B cell (primary cell): Measurements from ENCODE around the gene DROSHA. TPM values are rescaled to one million over a fixed set of nuclear protein-coding genes. Genes with fewer than 3 reads are reported as not detected.

Experiments
- ATAC-seq: fragments of 200-7000 bp; cut with Tn5 transposase; one replicate; pipeline ENCODE4 v1.10.0; 2021; ENCODE audit warnings: low read depth, mild to moderate bottlenecking, moderate number of reproducible peaks, moderate library complexity
- CTCF ChIA-PET: fragments of 350-600 bp; sonication (Branson Sonifier 250); formaldehyde crosslinking; loops from one replicate; lab custom pipeline; 2021; ENCODE audit warnings: antibody characterized with exemption, inconsistent platforms; lab: Charles Lee
- POLR2A ChIA-PET: fragments of 350-600 bp; sonication (Branson Sonifier 250); formaldehyde crosslinking; loops from one replicate; lab custom pipeline; 2021; ENCODE audit warnings: antibody characterized with exemption; lab: Charles Lee
- DNase-seq: peaks from one replicate; pipeline ENCODE4 v3.0.0; 2013
- H2AFZ ChIP-seq: 2 replicates; pipeline ENCODE4 v1.6.1; 2012; ENCODE audit warnings: mild to moderate bottlenecking, low read depth, low read length; ENCODE audit not compliant: insufficient read depth, poor library complexity, severe bottlenecking
- H3K27ac ChIP-seq, 2 donors: 1 replicate in 1 of 2; 2 replicates in 1 of 2; pipeline ENCODE4 v1.5.1; 2012 to 2013; ENCODE audit warnings: low read length in 2 of 2, mild to moderate bottlenecking in 2 of 2, moderate library complexity in 1 of 2
- H3K27me3 ChIP-seq, 4 experiments: fragments of 200-600 bp in 1 of 4; sonication (generic) in 1 of 4; replicated peaks in 1 of 4; 1 replicate in 2 of 4; 2 replicates in 2 of 4; pipeline versions ENCODE4 v1.6.1 to v1.7.0; 2013 to 2016; ENCODE audit warnings: low read length in 3 of 4, mild to moderate bottlenecking in 2 of 4, mixed read lengths in 1 of 4, moderate library complexity in 1 of 4; ENCODE audit not compliant: insufficient read depth in 4 of 4, control insufficient read depth in 3 of 4; ENCODE audit errors: control extremely low read depth in 1 of 4
- H3K36me3 ChIP-seq, 2 experiments: replicated peaks in 1 of 2; 1 replicate in 1 of 2; 2 replicates in 1 of 2; pipeline versions ENCODE4 v1.6.1 to v1.7.1; 2013; ENCODE audit warnings: low read length in 1 of 2; ENCODE audit not compliant: insufficient read depth in 2 of 2, control insufficient read depth in 1 of 2; ENCODE audit errors: control extremely low read depth in 1 of 2, extremely low read depth in 1 of 2
- H3K4me1 ChIP-seq, 2 donors: fragments of 200-600 bp in 1 of 2; sonication (generic) in 1 of 2; 1 replicate in 1 of 2; 2 replicates in 1 of 2; pipeline versions ENCODE4 v1.5.1 to v1.6.1; 2013 to 2017; ENCODE audit warnings: low read length in 2 of 2; ENCODE audit not compliant: control insufficient read depth in 2 of 2, insufficient read depth in 2 of 2
- H3K4me2 ChIP-seq: replicated peaks from 2 replicates; pipeline ENCODE3; 2012; ENCODE audit warnings: mild to moderate bottlenecking, low read depth, low read length; ENCODE audit not compliant: poor library complexity, severe bottlenecking
- H3K4me3 ChIP-seq, 5 experiments: fragments of 200-600 bp in 1 of 5; sonication (generic) in 1 of 5; 1 replicate in 3 of 5; 2 replicates in 2 of 5; pipeline versions ENCODE4 v1.5.1 to v1.7.0; 2011 to 2016; ENCODE audit warnings: low read length in 4 of 5, mild to moderate bottlenecking in 4 of 5, low read depth in 2 of 5, control low read depth in 1 of 5, moderate library complexity in 1 of 5; ENCODE audit not compliant: insufficient read depth in 1 of 5; ENCODE audit errors: control extremely low read depth in 1 of 5, extremely low read depth in 1 of 5
- H3K79me2 ChIP-seq: fragments of 200-600 bp; sonication (generic); one replicate; pipeline ENCODE4 v1.6.0; 2016; ENCODE audit warnings: low read length; ENCODE audit not compliant: control insufficient read depth, insufficient read depth
- H3K9ac ChIP-seq: fragments of 200-600 bp; sonication (generic); 2 replicates; pipeline ENCODE4 v1.6.1; 2017; ENCODE audit warnings: mild to moderate bottlenecking, low read length, moderate library complexity
- H3K9me3 ChIP-seq, 3 donors: one replicate each; pipeline versions ENCODE4 v1.6.1 to v1.7.1; 2013; ENCODE audit warnings: low read length in 2 of 3; ENCODE audit not compliant: control insufficient read depth in 2 of 3, insufficient read depth in 1 of 3; ENCODE audit errors: control extremely low read depth in 1 of 3
- H4K20me1 ChIP-seq: 2 replicates; pipeline ENCODE4 v1.6.0; 2012; ENCODE audit warnings: mild to moderate bottlenecking, low read length; ENCODE audit not compliant: insufficient read depth, control insufficient read depth, poor library complexity, severe bottlenecking
- H3K27ac Mint-ChIP-seq: one replicate; pipeline ENCODE4 v1.8.0; 2021; ENCODE audit warnings: mixed read lengths
- H3K27me3 Mint-ChIP-seq: one replicate; pipeline ENCODE4 v1.8.0; 2021; ENCODE audit warnings: mixed read lengths
- H3K4me1 Mint-ChIP-seq: one replicate; pipeline ENCODE4 v1.8.0; 2021; ENCODE audit warnings: mixed read lengths
- H3K4me3 Mint-ChIP-seq: one replicate; pipeline ENCODE4 v1.8.0; 2021; ENCODE audit warnings: mixed read lengths
- H3K9me3 Mint-ChIP-seq: one replicate; pipeline ENCODE4 v1.8.0; 2022; ENCODE audit warnings: mixed read lengths; ENCODE audit not compliant: insufficient read depth
- EZH2 ChIP-seq: IDR thresholded peaks from 2 replicates; pipeline ENCODE4 v1.6.1; 2012; ENCODE audit warnings: borderline replicate concordance, low read depth, mild to moderate bottlenecking, moderate library complexity, low read length; ENCODE audit not compliant: insufficient read depth, poor library complexity, severe bottlenecking
- WGBS: methylation state at CpG from one replicate; pipeline ENCODE4 v1.1.5; 2013; ENCODE audit warnings: missing lambda C conversion rate; ENCODE audit not compliant: insufficient coverage; 5-methylcytosine and 5-hydroxymethylcytosine counted together
- intact Hi-C: fragments of 100-400 bp; cut with micrococcal nuclease; formaldehyde crosslinking; loops from one replicate; pipeline ENCODE4 v1.10.0; 2022
- polyA plus RNA-seq: library from polyadenylated mRNA; depleted of rRNA; stranded (reverse); fragments of >200 nt; gene quantifications from 2 replicates; pipeline ENCODE4 v1.2.3, GENCODE V29; 2012
- total RNA-seq, 2 donors: library from RNA; stranded (reverse); fragments of 120-200 nt in 1 of 2; gene quantifications; 1 replicate in 1 of 2; 2 replicates in 1 of 2; pipeline versions ENCODE4 v1.2.3 to v1.2.4, GENCODE V29; 2013 to 2022
- TF ChIP-seq, protein P1 (sequence below): fragments of 200-600 bp; IDR thresholded peaks from one replicate; pipeline ENCODE4 v1.8.0; 2022; ENCODE audit warnings: antibody characterized with exemption, mild to moderate bottlenecking

DROSHA gene
- total and polyA plus RNA-seq, 2 donors (not counting 1 experiment from before 2014, with no cell fraction given), result 31.2 to 62.4 TPM

DNA sequence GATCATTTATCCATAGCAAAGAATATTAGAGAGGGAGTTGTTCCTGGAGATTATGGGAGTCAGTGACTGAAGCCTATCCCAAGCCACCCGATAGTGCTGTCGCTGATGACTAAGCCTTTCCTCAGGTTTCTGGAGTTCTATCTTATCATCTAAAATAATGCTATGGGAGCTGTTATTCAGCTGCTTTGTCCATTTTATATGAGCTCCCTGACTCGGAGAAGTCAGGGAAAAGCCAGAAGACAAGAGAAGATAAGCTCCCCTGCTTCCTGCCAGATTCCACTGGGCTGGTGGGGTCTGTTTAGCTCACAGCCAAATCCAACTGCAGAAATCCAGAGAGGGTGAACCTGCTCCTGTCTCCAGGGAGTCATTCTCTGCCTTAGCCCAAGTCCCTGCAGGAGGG, 148.2 kb downstream of the DROSHA start:
- Histone ChIP-seq H3K36me3 (no peaks in the 10 kb centered on the region), H3K4me3 (no peak overlapping the region), H3K79me2 (no peaks in the 10 kb centered on the region), H3K27me3 (peaks cover 0 to 3% (median 1%) of the 10 kb centered on the region in 4 experiments), H3K9me3 (peaks cover 0 to 7% (median 0%) of the 10 kb centered on the region in 3 donors), H3K27ac (no peak overlapping the region), H3K4me1 (no peaks in the 10 kb centered on the region), H4K20me1 (no peaks in the 10 kb centered on the region), H3K4me2 (no peak overlapping the region), H3K9ac (no peak overlapping the region), H2AFZ (no peak overlapping the region)
- no peak for TF ChIP-seq EZH2
- TF ChIP-seq, protein P1, sequence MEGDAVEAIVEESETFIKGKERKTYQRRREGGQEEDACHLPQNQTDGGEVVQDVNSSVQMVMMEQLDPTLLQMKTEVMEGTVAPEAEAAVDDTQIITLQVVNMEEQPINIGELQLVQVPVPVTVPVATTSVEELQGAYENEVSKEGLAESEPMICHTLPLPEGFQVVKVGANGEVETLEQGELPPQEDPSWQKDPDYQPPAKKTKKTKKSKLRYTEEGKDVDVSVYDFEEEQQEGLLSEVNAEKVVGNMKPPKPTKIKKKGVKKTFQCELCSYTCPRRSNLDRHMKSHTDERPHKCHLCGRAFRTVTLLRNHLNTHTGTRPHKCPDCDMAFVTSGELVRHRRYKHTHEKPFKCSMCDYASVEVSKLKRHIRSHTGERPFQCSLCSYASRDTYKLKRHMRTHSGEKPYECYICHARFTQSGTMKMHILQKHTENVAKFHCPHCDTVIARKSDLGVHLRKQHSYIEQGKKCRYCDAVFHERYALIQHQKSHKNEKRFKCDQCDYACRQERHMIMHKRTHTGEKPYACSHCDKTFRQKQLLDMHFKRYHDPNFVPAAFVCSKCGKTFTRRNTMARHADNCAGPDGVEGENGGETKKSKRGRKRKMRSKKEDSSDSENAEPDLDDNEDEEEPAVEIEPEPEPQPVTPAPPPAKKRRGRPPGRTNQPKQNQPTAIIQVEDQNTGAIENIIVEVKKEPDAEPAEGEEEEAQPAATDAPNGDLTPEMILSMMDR, result no peak
- DNase-seq (no peak), ATAC-seq (no peak)
- Mint-ChIP-seq H3K4me1 (no peaks in the 10 kb centered on the region), H3K9me3 (peaks cover 2% of the 10 kb centered on the region), H3K27me3 (peaks cover 14% of the 10 kb centered on the region), H3K4me3 (no peak overlapping the region), H3K27ac (no peak overlapping the region)
- CTCF ChIA-PET, result no interaction called here
- intact Hi-C loops, result no loop called here
- POLR2A ChIA-PET, result no interaction called here
- WGBS, result 38% methylated on average over 1 of the region's 3 CpGs

DNA sequence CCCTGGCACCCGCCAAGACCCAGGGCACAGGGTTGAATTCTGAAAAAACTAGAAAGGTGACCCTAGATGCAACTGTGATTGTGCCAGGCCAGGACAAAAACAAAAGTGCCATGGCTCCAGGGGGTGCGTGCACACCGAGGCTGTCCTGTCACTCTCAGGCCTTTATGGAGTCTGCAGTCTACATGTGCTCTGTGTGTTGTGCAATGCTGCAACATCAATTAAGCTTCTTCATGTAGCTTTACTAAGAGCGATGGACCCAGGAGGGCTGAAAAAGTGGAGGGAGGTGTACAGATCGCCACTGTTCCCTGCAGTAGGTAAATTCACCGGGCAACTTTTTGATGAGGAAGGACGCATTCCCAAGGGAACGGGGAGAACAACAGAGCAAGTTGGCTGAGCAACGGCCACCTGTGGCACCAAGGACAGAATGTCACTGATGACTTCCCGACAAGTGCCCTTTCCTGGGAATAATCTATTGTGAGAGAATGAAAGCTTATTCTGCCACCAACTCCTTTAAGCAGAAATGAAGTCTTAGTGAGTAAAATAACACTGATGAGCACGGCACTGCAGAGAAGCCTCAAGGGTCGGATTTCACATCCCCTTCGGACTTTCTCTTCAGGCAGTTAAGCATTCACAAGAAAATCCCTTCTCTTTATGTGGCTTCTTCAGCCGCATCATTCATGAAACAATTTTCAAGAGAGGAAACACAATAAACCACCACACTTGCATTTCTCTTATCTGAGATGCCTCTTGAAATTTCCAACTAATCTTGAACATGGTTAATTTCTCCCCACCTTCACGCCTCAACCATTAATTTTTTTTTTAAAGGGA, 149.6 kb downstream of the DROSHA start:
- no peak overlapping the region for H2AFZ ChIP-seq
- 69% methylated on average over 13 of the region's 15 CpGs for WGBS
- intact Hi-C loops, result no loop called here
- no peaks in the 10 kb centered on the region for H3K36me3 ChIP-seq
- H3K27ac ChIP-seq, result no peak overlapping the region
- H3K9ac ChIP-seq, result no peak overlapping the region
- Mint-ChIP-seq H3K9me3 (peaks cover 2% of the 10 kb centered on the region), H3K27ac (no peak overlapping the region), H3K4me3 (no peak overlapping the region), H3K4me1 (no peaks in the 10 kb centered on the region), H3K27me3 (peaks cover 14% of the 10 kb centered on the region)
- no peaks in the 10 kb centered on the region for H3K9me3 ChIP-seq
- CTCF ChIA-PET, result no interaction called here
- POLR2A ChIA-PET, result no interaction called here
- H4K20me1 ChIP-seq, result no peaks in the 10 kb centered on the region
- H3K4me3 ChIP-seq, result no peak overlapping the region
- H3K4me1 ChIP-seq, result no peaks in the 10 kb centered on the region
- no peak for ATAC-seq
- peaks cover 0 to 3% (median 1%) of the 10 kb centered on the region in 4 experiments for H3K27me3 ChIP-seq
- H3K79me2 ChIP-seq, result no peaks in the 10 kb centered on the region
- no peak for TF ChIP-seq EZH2
- TF ChIP-seq, protein P1, result no peak
- H3K4me2 ChIP-seq, result no peak overlapping the region
- DNase-seq, result no peak
